ENCODE measurements around the gene ACTL6A. TPM values are rescaled to one million over a fixed set of nuclear protein-coding genes. Genes with fewer than 3 reads are reported as not detected.

The ACTL6A gene
- total RNA-seq, 1 experiment from 2014 or later, result 61.9 TPM

DNA sequence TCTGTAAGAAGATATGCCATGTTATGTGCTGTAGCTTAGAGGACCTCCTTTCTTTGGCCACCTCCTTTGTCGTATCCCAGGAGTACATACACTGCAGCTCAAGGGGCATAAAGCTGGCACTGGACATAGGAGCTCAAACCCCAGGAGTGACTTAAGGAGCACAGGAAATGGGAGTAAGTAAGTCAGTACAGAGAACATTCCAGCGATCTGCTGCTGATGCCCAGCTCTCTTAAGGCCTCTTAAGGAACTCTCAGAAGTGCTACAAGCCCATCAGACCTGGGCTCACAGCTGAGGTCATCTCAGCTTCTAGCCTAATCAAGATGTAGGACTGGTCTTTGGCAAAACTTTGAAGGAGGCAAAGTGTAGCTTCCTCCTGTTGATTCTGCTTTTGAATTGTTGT lies 21.6 kb upstream of the ACTL6A start:
- ATAC-seq, result no peak
- intact Hi-C loops (cut with micrococcal nuclease), result no loop called here
- Histone ChIP-seq H3K9me3 (ENCODE audit: control insufficient read depth in 1 of 2, insufficient read depth in 1 of 2, low read depth in 1 of 2, low read length in 2 of 2) (no peaks in the 10 kb centered on the region), H3K4me2 (ENCODE audit: low read length) (no peak overlapping the region), H3K79me2 (ENCODE audit: insufficient read depth, low read length) (no peaks in the 10 kb centered on the region), H4K20me1 (ENCODE audit: insufficient read depth) (no peaks in the 10 kb centered on the region), H3K9me2 (ENCODE audit: insufficient read depth) (no peaks in the 10 kb centered on the region), H2AFZ (ENCODE audit: low read depth, low read length, poor library complexity, severe bottlenecking) (no peak overlapping the region), H3K4me3 (replicated peaks in 1 of 2; ENCODE audit: low read depth in 1 of 2, low read length in 2 of 2) (no peak overlapping the region), H3K27me3 (ENCODE audit: insufficient read depth, low read length) (no peaks in the 10 kb centered on the region), H3K9ac (ENCODE audit: low read length) (no peak overlapping the region), H3K4me1 (ENCODE audit: control insufficient read depth in 1 of 2, insufficient read depth in 2 of 2, low read length in 2 of 2) (no peaks in the 10 kb centered on the region), H3K27ac (ENCODE audit: low read depth, low read length) (no peak overlapping the region), H3K36me3 (ENCODE audit: control insufficient read depth in 1 of 2, insufficient read depth in 2 of 2, low read length in 2 of 2) (no peaks in the 10 kb centered on the region)
- CTCF ChIA-PET, result no interaction called here
- RAD21 ChIA-PET (ENCODE audit: low non-redundant PET in 1 of 2, low total read pairs in 2 of 2, uncharacterized antibody in 2 of 2, unreplicated experiment in 2 of 2), result no interaction called here
- DNase-seq (ENCODE audit: low read depth, low spot score), result no peak
- BruUV-seq (replicated peaks), result no TSS peak
- TF ChIP-seq, protein P1, sequence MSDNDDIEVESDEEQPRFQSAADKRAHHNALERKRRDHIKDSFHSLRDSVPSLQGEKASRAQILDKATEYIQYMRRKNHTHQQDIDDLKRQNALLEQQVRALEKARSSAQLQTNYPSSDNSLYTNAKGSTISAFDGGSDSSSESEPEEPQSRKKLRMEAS (IDR thresholded peaks at IDR 0.05), result no peak
- TF ChIP-seq FOSL1 (IDR thresholded peaks at IDR 0.05; ENCODE audit: low read depth) (no peak), ELF1 (IDR thresholded peaks at IDR 0.05; ENCODE audit: borderline replicate concordance, low read depth) (no peak), SRF (IDR thresholded peaks at IDR 0.05; ENCODE audit: low read depth) (no peak), JUND (IDR thresholded peaks at IDR 0.05) (no peak), ZNF274 (IDR thresholded peaks at IDR 0.05; ENCODE audit: low read depth, low read length) (no peak), SP1 (IDR thresholded peaks at IDR 0.05; ENCODE audit: low read depth) (no peak), EGR1 (IDR thresholded peaks at IDR 0.05; ENCODE audit: low read depth) (no peak), CEBPB (IDR thresholded peaks at IDR 0.05; ENCODE audit: low read depth) (no peak), ZBTB33 (IDR thresholded peaks at IDR 0.05; ENCODE audit: extremely low read depth, insufficient replicate concordance, low read length) (no peak), SIN3A (IDR thresholded peaks at IDR 0.05; ENCODE audit: low read depth) (no peak), EZH2phosphoT487 (IDR thresholded peaks at IDR 0.05; ENCODE audit: borderline replicate concordance) (no peak), ZFX (IDR thresholded peaks at IDR 0.05) (no peak), EZH2 (IDR thresholded peaks at IDR 0.05) (no peak)
- TF ChIP-seq, protein P2, sequence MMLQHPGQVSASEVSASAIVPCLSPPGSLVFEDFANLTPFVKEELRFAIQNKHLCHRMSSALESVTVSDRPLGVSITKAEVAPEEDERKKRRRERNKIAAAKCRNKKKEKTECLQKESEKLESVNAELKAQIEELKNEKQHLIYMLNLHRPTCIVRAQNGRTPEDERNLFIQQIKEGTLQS (IDR thresholded peaks at IDR 0.05), result no peak
- TF ChIP-seq, protein P3, sequence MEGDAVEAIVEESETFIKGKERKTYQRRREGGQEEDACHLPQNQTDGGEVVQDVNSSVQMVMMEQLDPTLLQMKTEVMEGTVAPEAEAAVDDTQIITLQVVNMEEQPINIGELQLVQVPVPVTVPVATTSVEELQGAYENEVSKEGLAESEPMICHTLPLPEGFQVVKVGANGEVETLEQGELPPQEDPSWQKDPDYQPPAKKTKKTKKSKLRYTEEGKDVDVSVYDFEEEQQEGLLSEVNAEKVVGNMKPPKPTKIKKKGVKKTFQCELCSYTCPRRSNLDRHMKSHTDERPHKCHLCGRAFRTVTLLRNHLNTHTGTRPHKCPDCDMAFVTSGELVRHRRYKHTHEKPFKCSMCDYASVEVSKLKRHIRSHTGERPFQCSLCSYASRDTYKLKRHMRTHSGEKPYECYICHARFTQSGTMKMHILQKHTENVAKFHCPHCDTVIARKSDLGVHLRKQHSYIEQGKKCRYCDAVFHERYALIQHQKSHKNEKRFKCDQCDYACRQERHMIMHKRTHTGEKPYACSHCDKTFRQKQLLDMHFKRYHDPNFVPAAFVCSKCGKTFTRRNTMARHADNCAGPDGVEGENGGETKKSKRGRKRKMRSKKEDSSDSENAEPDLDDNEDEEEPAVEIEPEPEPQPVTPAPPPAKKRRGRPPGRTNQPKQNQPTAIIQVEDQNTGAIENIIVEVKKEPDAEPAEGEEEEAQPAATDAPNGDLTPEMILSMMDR (IDR thresholded peaks at IDR 0.05 in 2 of 3, conservative IDR thresholded peaks at IDR 0.05 in 1 of 3; ENCODE audit: borderline replicate concordance in 1 of 3, insufficient read depth in 1 of 3, low read depth in 2 of 3, low read length in 2 of 3), result no peak
- TF ChIP-seq, protein P4, sequence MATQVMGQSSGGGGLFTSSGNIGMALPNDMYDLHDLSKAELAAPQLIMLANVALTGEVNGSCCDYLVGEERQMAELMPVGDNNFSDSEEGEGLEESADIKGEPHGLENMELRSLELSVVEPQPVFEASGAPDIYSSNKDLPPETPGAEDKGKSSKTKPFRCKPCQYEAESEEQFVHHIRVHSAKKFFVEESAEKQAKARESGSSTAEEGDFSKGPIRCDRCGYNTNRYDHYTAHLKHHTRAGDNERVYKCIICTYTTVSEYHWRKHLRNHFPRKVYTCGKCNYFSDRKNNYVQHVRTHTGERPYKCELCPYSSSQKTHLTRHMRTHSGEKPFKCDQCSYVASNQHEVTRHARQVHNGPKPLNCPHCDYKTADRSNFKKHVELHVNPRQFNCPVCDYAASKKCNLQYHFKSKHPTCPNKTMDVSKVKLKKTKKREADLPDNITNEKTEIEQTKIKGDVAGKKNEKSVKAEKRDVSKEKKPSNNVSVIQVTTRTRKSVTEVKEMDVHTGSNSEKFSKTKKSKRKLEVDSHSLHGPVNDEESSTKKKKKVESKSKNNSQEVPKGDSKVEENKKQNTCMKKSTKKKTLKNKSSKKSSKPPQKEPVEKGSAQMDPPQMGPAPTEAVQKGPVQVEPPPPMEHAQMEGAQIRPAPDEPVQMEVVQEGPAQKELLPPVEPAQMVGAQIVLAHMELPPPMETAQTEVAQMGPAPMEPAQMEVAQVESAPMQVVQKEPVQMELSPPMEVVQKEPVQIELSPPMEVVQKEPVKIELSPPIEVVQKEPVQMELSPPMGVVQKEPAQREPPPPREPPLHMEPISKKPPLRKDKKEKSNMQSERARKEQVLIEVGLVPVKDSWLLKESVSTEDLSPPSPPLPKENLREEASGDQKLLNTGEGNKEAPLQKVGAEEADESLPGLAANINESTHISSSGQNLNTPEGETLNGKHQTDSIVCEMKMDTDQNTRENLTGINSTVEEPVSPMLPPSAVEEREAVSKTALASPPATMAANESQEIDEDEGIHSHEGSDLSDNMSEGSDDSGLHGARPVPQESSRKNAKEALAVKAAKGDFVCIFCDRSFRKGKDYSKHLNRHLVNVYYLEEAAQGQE (IDR thresholded peaks at IDR 0.05; ENCODE audit: low read depth), result no peak
- POLR2A ChIA-PET, result no interaction called here

Measured in HCT116 (cell line).